T47D (cell line): ENCODE results near the gene PHYHIPL.
"Not testable (repeated sequence)": the region's sequence is repeated elsewhere in the genome, so short reads cannot be mapped to it uniquely, and the experiment has no call there.

ENCODE experiments used
- DNase-seq, 2 experiments: peaks; one replicate each; pipeline versions ENCODE4 v3.0.0 to v3.0.0-alpha.2; 2011 to 2012; ENCODE audit warnings: low read depth in 1 of 2, low spot score in 1 of 2
- JUND ChIP-seq: IDR thresholded peaks from 2 replicates; pipeline ENCODE4 v1.6.1; 2012; ENCODE audit warnings: low read depth
- in situ Hi-C: cut with HindIII; loops from 2 replicates; pipeline ENCODE4 v1.10.0; 2016; ENCODE audit warnings: low sequenced_read_pairs, low pct_unique_long_range_greater_than_20kb

The PHYHIPL gene

GRCh38 chr10:59222788-59223187 is 46.3 kb downstream of the PHYHIPL start:
- TF ChIP-seq JUND = no peak
- in situ Hi-C loops = no loop called here
- peak; percentile 8 to 41 for DNase-seq

GRCh38 chr10:59223597-59223996 is 47.2 kb downstream of the PHYHIPL start:
- DNase-seq, in situ Hi-C loops: not testable (repeated sequence)

GRCh38 chr10:59225211-59225610 is 48.8 kb downstream of the PHYHIPL start:
- in situ Hi-C loops = no loop called here
- no peak for DNase-seq
- TF ChIP-seq JUND = no peak

GRCh38 chr10:59227136-59227673 is 50.8 kb downstream of the PHYHIPL start:
- DNase-seq = peak in 1 of 2 experiments; percentile 58
- in situ Hi-C loops = no loop called here
- TF ChIP-seq JUND = no peak

DNA sequence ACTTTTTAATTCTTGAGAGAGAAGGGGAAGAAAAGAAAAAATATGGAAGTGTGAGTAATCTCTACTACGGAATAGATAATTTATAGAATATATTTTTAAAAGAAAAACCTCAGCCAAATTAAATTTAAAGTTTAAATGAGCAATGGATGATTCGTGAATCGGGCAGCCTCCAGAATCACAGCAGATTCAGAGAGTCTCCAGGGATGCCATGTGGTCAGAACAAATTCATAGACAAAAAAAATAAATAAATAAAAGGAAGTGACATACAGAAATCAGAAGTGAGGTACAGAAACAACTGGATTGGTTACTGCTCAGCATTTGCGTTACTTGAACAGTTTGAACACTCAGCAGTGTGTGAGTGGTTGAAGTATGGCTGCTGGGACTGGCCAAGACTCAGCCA is 53.0 kb downstream of the PHYHIPL start:
- in situ Hi-C loops = no loop called here
- TF ChIP-seq JUND = no peak
- no peak for DNase-seq

- no peak for TF ChIP-seq JUND
- in situ Hi-C loops = no loop called here
These were observed 57.8 kb downstream of the PHYHIPL start for GRCh38 chr10:59234194-59234593.

GRCh38 chr10:59234816-59235429 is 58.5 kb downstream of the PHYHIPL start:
- no peak for TF ChIP-seq JUND
- in situ Hi-C loops = no loop called here
- peak in 1 of 2 experiments; percentile 61 for DNase-seq

More at GRCh38 chr10:59234194-59234593, 57.8 kb downstream of the PHYHIPL start:
- DNase-seq = no peak

- in situ Hi-C loops = no loop called here
- TF ChIP-seq JUND = no peak
- no peak for DNase-seq
These were observed 59.7 kb downstream of the PHYHIPL start for GRCh38 chr10:59236064-59236697.

DNA sequence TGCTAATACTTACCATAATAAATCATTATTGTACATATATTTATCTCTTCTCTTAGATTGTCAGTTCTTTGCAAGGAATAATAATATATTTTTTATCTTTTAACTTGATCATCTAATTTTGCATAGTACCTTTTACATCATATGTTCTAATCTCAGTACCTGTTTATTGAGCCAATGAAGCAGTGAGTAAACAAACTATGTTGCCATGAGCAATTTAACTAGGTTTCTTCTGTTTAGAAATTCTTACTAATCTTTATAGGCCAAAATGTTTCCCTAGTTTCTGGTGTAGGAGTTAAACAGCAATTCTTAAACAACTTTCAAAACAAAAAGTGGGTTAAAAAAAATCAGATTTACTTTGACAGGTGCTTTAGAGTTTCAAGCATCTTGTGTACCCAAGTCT is 61.3 kb downstream of the PHYHIPL start:
- no peak; the same call in 1 of the 2 replicates for TF ChIP-seq JUND
- in situ Hi-C loops = no loop called here
- no peak for DNase-seq

- not testable (repeated sequence) for DNase-seq
These were observed 62.7 kb downstream of the PHYHIPL start for GRCh38 chr10:59239108-59239507.

GRCh38 chr10:59240582-59241183 is 64.2 kb downstream of the PHYHIPL start:
- peak in 1 of 2 experiments; percentile 69 for DNase-seq
- in situ Hi-C loops = no loop called here
- no peak for TF ChIP-seq JUND

More at GRCh38 chr10:59239108-59239507, 62.7 kb downstream of the PHYHIPL start:
- in situ Hi-C loops = not testable (repeated sequence)

DNA sequence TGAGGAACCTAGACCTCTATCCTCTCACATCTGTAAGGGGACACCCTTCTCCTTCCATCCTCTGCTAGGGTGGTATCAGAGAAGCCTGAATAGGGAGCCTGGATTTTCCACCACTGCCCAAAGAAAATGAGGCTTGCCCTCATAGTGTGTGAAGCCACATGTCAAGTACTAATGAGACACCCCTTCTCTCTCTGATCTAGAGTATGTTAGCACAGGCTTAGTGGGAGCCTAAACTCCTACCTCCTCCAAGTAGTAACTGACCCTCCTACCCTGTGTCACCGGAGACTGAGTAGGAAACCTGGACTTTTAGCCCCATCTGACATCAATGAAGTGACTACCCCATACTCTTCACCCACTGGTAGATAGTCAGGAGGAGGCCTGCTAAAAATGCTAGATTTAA is 65.6 kb downstream of the PHYHIPL start:
- DNase-seq = no peak
- in situ Hi-C loops = no loop called here
- no peak for TF ChIP-seq JUND

DNA sequence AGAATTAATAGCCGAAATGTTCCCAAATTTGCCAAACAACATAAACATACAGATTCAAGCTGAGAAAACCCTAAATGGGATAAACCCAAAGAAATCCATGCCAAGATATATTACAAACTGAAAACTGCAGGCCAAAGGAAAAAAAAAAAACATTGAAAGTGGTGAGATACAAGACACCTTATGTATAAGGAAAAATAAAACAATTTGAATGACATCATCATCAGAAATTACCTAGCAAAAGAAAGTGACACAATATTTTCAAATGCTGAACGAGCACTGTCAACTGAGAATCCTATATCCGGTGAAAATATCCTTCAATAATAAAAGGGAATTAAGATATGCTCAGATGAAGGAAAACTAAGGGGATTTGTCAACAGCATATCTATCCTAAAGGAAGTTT is 66.5 kb downstream of the PHYHIPL start:
- in situ Hi-C loops = no loop called here
- TF ChIP-seq JUND = no peak
- no peak for DNase-seq
